Inflammatory macrophage (primary cell): Measurements from ENCODE around the gene ZNF446.
"Not testable (repeated sequence)": the region's sequence is repeated elsewhere in the genome, so short reads cannot be mapped to it uniquely, and the experiment has no call there.

ENCODE experiments used
- DNase-seq, 2 donors: peaks; one replicate each; pipeline ENCODE4 v3.0.0-alpha.2; 2020 to 2022

The ZNF446 gene

DNA sequence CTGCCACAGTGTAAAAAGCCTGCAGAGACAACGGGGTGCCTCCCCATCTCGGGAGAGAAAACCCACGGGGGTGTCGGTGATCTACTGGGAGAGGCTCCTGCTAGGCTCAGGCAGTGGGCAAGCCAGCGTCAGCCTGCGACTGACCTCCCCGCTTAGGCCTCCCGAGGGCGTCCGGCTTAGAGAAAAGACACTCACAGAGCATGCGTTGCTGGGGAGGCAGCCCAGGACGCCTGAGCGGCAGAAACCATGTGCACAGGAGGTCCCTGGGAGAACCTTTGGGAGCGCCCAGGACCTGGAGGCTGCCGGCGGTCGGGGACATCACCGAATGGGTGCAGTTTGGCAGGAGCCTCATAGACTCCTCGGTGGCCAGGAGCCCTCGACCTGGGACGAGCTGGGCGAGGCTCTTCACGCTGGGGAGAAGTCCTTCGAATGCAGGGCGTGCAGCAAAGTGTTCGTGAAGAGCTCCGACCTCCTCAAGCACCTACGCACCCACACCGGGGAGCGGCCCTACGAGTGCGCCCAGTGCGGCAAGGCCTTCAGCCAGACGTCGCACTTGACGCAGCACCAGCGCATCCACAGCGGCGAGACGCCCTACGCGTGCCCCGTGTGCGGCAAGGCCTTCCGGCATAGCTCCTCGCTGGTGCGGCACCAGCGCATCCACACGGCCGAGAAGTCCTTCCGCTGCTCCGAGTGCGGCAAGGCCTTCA is 5.2 kb upstream of the ZNF446 start:
- DNase-seq: not testable (repeated sequence)

DNA sequence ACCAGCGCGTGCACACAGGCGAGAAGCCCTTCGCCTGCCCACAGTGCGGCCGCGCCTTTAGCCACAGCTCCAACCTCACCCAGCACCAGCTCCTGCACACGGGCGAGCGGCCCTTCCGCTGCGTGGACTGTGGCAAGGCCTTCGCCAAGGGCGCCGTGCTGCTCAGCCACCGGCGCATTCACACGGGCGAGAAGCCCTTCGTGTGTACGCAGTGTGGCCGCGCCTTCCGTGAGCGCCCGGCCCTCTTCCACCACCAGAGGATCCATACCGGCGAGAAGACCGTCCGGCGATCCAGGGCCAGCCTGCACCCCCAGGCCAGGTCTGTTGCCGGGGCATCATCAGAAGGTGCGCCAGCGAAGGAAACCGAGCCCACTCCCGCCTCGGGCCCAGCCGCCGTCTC is 4.4 kb upstream of the ZNF446 start:
- DNase-seq: no peak

GRCh38 chr19:58473775-58474174 is 2.4 kb upstream of the ZNF446 start:
- DNase-seq: no peak

- no peak for DNase-seq
These were observed 1.7 kb upstream of the ZNF446 start for GRCh38 chr19:58474291-58474996.

DNA sequence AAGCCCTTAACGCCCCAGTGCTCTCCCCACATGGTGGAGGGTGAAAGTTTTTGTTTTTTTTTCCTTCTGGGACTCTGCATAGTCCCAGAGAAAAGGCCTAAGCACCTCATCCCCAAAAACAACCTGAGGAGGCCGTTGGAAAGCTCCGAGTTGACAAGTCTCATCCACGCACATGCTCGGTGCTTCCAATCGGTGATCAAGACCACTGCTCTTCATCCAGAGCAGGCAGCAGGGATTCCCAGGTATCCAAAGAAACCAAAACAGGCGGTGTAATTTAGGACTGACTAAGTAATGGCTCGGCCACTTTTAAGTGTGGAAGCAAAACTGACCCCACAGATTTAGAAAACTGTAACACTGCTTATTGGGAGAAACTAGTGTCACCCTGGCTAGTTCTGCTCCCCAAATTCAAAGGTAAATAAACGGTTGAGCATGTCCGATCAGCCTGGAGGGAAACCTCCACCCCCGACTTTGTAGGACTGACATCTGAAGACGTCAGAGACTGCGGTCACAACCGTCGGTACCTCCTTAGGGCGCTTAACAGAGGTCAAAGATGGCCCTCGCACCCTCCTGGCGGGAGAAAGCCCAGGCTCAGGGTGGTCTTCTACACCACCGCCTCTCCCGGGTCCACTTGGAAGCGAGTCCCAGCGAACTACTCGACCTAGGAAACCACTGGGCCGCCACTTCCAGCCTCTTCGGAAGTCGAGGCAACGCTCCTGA is 997 bp upstream of the ZNF446 start:
- DNase-seq: no peak

GRCh38 chr19:58476498-58477015 is 405 bp downstream of the ZNF446 start:
- DNase-seq: no peak

DNA sequence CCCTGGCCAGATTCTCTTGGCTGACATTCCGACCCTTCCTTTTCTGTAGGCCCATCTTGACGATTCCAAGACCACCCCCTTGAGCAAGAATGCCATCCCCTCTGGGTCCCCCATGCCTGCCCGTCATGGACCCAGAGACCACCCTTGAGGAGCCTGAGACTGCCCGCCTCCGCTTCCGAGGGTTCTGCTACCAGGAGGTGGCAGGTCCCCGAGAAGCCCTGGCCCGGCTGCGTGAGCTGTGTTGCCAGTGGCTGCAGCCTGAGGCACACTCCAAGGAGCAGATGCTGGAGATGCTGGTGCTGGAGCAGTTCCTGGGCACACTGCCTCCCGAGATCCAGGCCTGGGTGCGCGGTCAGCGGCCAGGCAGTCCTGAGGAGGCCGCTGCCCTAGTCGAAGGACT is 978 bp downstream of the ZNF446 start:
- DNase-seq: no peak

DNA sequence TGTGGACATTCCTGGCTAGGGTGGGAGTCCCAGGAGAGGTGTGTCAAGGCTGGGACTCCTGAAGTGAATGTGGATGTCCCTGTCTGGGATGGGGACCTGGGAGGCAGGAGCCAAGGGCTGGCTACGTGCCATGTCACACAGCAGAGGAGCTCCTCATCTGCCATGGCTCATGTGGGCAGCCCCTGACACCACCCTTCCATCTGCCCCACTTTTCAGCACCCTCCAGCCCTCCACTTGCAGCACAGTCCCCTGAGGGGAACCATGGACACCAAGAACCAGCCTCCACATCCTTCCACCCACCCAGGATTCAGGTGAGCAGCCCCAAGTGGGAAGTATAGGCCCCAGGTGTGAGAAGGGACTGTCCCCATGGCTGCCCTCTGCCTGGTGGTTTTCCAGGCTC is 1.7 kb downstream of the ZNF446 start:
- no peak for DNase-seq

DNA sequence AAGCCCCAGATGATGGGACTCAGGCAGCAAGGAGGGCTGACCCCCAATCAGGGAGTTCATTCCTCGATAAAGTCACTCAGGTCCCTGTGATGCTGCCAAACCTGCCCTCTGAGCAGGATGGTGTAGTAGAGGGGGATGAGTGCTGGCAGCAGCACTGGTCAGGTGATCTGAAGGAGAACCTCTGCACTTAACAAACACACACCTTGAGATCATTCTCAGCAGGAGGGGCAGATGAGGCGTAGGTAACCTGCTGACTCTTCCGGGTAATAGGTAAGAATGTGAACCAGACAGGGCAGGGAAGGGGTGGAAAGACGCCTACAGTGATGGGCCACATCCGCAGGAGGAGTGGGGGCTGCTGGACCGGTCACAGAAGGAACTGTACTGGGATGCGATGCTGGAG is 3.2 kb downstream of the ZNF446 start:
- no peak for DNase-seq

- no peak for DNase-seq
These were observed 3.8 kb downstream of the ZNF446 start for GRCh38 chr19:58479736-58480480.

DNA sequence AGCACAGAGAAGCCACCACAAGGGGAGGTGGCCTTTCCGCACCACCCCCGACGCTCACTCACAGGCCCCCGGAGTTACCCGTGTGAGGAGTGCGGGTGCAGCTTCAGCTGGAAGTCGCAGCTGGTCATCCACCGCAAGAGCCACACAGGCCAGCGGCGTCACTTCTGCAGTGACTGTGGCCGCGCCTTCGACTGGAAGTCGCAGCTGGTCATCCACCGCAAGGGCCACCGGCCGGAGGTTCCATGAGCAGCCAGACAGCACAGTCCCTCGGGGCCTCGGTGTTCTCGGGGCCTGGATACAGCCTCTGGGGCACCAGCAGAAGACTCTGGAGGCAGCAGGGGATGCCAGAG is 4.3 kb downstream of the ZNF446 start:
- no peak for DNase-seq

- DNase-seq: no peak
These were observed 4.7 kb downstream of the ZNF446 start for GRCh38 chr19:58480831-58481230.

- no peak for DNase-seq
These were observed 6.2 kb downstream of the ZNF446 start for GRCh38 chr19:58482372-58482771.

DNA sequence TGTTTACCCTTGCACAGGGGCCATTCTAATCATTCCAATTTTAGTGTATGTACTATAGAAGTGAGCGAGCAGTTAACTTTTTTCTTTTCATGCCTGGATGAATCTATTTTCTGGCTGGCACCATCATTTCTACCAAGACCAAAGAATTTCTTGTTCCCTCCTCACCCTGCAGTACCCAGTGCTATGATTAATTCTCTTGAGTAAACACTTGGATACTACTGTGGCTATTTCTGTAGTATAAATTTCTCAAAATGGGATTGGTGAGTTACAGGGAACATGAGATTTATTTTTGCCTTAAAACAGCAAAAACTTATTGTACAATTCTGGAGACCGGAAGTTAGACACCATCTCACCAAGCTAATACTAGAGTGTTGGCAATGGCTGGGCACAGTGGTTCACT is 7.6 kb downstream of the ZNF446 start:
- DNase-seq: no peak

DNA sequence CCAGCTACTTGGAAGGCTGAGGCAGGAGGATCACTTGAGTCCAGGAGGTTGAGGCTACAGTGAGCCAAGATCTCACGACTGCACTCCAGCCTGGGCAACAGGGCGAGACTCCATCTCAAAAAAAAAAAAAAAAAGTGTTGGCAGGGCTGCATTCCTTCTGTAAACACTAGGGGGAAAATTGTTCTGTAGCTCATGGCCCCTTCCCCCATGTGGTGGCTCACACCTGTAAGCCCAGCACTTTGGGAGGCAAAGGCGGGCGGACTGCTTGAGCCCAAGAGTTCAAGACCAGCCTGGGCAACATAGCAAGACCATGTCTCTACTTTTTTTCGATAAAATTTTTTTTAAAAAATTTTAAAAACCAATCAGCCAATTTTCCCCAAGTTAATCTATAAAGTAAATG is 8.2 kb downstream of the ZNF446 start:
- not testable (repeated sequence) for DNase-seq

DNA sequence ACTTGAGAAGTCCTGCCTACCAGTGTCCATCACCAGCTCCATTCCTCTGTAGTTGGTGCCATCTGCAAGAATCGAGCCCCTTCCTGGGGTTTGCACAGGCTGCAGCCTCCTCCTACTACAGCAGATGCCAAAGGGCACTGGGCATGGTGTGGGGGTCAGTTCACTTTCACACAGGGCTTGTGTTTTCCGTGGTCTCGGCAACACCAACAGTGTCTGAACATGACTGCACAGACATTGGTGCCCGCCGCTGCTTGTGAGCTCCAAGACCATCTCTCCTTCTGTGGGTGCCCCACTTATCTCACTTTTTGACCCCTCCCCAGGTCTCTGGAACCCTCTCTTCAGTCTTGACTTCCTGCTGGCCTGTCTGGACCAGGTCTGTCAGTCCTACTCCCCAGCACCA is 15.2 kb downstream of the ZNF446 start:
- DNase-seq: no peak

GRCh38 chr19:58492265-58492664 is 16.1 kb downstream of the ZNF446 start:
- DNase-seq: no peak

GRCh38 chr19:58497634-58498170 is 21.6 kb downstream of the ZNF446 start:
- DNase-seq: no peak

- DNase-seq: no peak
These were observed 22.3 kb downstream of the ZNF446 start for GRCh38 chr19:58498316-58499020.

DNA sequence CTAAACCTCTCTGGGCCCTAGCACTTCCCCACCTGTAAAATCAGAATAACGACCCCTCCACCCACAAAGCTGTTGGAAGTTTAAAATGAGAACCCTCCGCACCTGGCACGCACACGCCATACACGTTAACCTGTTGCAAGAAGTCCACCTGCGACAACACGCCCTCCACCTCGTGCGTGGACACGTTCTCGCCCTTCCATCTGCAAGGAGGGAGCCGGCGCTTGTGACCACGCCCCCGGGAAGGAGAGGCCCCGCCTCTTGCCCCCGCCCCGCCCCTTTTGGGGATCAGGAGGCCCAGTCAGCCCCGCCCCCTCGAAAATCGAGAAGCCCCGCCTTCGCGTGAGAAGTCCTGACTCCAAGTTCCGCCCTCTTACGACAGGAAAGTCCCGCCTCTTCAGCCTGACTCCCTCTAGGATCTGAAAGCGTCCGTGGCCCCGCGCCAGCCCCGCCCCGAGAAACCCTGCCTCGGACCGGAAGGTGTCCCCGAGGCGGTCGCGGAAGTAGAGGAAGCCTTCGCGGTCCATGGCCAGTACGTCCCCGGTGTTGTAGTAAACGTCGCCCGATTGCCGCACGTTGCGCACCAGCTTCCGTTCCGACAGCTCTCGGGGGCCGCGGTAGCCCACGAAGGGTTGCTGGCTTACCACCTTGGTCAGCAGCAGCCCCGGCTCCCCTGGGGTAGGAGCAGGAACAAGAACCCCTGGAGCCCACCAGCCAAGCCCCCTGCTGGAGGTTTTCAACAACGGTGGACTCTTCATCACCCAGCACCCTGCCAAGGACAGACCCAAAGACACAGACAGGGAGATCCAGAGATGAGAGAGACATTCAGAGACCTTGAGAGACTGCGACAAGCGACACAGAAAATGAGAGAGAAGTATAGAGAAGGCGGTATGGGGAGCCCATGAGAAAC is 23.1 kb downstream of the ZNF446 start:
- peak; percentile 99 to 100 for DNase-seq

DNA sequence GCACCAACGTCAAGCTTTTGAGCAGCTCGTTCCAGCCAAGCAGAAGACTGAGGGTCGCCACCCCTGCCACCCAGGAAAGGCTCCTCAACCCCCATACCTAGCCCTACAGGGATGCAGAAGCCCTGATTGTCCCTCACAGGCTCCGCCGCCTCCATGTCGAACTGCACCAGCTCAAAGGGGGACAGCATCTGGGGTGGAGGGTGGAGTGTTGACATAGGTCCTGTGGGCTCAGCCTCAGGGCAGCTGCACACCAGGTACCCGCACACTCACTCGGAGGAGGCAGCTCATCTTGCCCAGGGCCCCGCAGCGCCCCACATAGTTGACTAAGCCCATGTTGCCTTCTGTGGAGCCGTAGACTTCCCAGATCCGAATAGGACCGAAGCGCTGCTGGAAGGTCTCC is 24.1 kb downstream of the ZNF446 start:
- DNase-seq: no peak
